Measurements from ENCODE around the gene SAMHD1. TPM values are rescaled to one million over a fixed set of nuclear protein-coding genes. Genes with fewer than 3 reads are reported as not detected.

SAMHD1 gene
- total RNA-seq, 4 donors from 2014 or later = 17.0 to 212 (median 66.0) TPM

GRCh38 chr20:36904690-36905089 is 46.8 kb downstream of the SAMHD1 start:
- H3K4me1 ChIP-seq = no peaks in the 10 kb centered on the region
- H3K36me3 ChIP-seq = peaks cover 3 to 100% (median 66%) of the 10 kb centered on the region in 3 donors
- H3K9me3 ChIP-seq = no peaks in the 10 kb centered on the region
- intact Hi-C loops (cut with DNase I) = no loop called here
- TF ChIP-seq, protein P1, sequence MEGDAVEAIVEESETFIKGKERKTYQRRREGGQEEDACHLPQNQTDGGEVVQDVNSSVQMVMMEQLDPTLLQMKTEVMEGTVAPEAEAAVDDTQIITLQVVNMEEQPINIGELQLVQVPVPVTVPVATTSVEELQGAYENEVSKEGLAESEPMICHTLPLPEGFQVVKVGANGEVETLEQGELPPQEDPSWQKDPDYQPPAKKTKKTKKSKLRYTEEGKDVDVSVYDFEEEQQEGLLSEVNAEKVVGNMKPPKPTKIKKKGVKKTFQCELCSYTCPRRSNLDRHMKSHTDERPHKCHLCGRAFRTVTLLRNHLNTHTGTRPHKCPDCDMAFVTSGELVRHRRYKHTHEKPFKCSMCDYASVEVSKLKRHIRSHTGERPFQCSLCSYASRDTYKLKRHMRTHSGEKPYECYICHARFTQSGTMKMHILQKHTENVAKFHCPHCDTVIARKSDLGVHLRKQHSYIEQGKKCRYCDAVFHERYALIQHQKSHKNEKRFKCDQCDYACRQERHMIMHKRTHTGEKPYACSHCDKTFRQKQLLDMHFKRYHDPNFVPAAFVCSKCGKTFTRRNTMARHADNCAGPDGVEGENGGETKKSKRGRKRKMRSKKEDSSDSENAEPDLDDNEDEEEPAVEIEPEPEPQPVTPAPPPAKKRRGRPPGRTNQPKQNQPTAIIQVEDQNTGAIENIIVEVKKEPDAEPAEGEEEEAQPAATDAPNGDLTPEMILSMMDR (IDR thresholded peaks at IDR 0.05) = no peak
- no peak for TF ChIP-seq POLR2A (IDR thresholded peaks at IDR 0.05)
- H3K27me3 ChIP-seq = no peaks in the 10 kb centered on the region
- H3K27ac ChIP-seq = no peak overlapping the region
- DNase-seq = no peak
- no peak overlapping the region for H3K4me3 ChIP-seq
- WGBS, 2 donors = 57 to 83% methylated on average over 1 to 2 of the region's 2 CpGs

GRCh38 chr20:36895036-36895435 is 56.5 kb downstream of the SAMHD1 start:
- Histone ChIP-seq H3K27me3 (no peaks in the 10 kb centered on the region), H3K9me3 (no peaks in the 10 kb centered on the region), H3K4me3 (no peak overlapping the region), H3K27ac (no peak overlapping the region), H3K4me1 (no peaks in the 10 kb centered on the region), H3K36me3 (peaks cover 0 to 100% (median 82%) of the 10 kb centered on the region in 3 donors)
- 80 to 81% methylated on average over 2 of the region's 2 CpGs for WGBS, 2 donors
- TF ChIP-seq, protein P1 (IDR thresholded peaks at IDR 0.05) = no peak
- TF ChIP-seq POLR2A (IDR thresholded peaks at IDR 0.05) = no peak
- intact Hi-C loops (cut with DNase I) = no loop called here
- DNase-seq = no peak

GRCh38 chr20:36893801-36894200 is 57.7 kb downstream of the SAMHD1 start:
- Histone ChIP-seq H3K36me3 (peaks cover 0 to 100% (median 73%) of the 10 kb centered on the region in 3 donors), H3K27ac (no peak overlapping the region), H3K9me3 (no peaks in the 10 kb centered on the region), H3K4me3 (no peak overlapping the region), H3K27me3 (no peaks in the 10 kb centered on the region), H3K4me1 (no peaks in the 10 kb centered on the region)
- intact Hi-C loops (cut with DNase I) = no loop called here
- TF ChIP-seq POLR2A (IDR thresholded peaks at IDR 0.05) = no peak
- TF ChIP-seq, protein P1 (IDR thresholded peaks at IDR 0.05) = no peak
- 90 to 95% methylated on average over 3 of the region's 3 CpGs for WGBS, 2 donors
- DNase-seq = no peak

DNA sequence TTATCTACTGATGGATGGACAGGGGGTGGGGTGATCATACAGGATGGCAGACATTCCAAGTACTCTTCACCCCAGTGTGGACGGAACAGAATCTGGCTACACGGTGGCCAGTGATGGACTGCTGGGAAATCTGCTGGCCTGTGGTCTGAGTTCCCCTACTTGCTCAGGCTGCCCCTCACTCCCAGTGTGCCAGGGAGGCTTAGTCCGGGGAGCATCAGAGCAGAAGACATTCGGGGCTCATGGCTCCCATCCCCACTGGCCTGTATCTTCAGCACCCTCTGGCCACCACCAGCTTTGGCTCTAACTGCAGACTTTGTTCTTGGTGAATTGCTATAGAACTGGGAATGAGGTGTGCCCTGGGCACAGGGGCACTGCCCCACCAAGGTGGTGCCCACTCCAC is 60.3 kb downstream of the SAMHD1 start:
- no peaks in the 10 kb centered on the region for H3K27me3 ChIP-seq
- no peak overlapping the region for H3K27ac ChIP-seq
- intact Hi-C loops (cut with DNase I) = no loop called here
- peaks cover 0 to 76% (median 49%) of the 10 kb centered on the region in 3 donors for H3K36me3 ChIP-seq
- DNase-seq = no peak
- H3K4me1 ChIP-seq = peaks cover 0 to 18% (median 9%) of the 10 kb centered on the region in 3 donors
- TF ChIP-seq, protein P1 (IDR thresholded peaks at IDR 0.05) = no peak
- no peak for TF ChIP-seq POLR2A (IDR thresholded peaks at IDR 0.05)
- WGBS, 2 donors = 91 to 100% methylated on average over 1 to 3 of the region's 4 CpGs
- H3K4me3 ChIP-seq = no peak overlapping the region
- H3K9me3 ChIP-seq = no peaks in the 10 kb centered on the region

GRCh38 chr20:36890586-36890985 is 60.9 kb downstream of the SAMHD1 start:
- H3K36me3 ChIP-seq = peaks cover 0 to 70% (median 42%) of the 10 kb centered on the region in 3 donors
- TF ChIP-seq, protein P1 (IDR thresholded peaks at IDR 0.05) = no peak
- no peak for TF ChIP-seq POLR2A (IDR thresholded peaks at IDR 0.05)
- intact Hi-C loops (cut with DNase I) = no loop called here
- H3K4me3 ChIP-seq = no peak overlapping the region
- H3K9me3 ChIP-seq = no peaks in the 10 kb centered on the region
- WGBS, 2 donors = 80 to 89% methylated on average over 8 to 9 of the region's 9 CpGs
- no peak for DNase-seq
- H3K27me3 ChIP-seq = no peaks in the 10 kb centered on the region
- peaks cover 0 to 18% (median 9%) of the 10 kb centered on the region in 3 donors for H3K4me1 ChIP-seq
- no peak overlapping the region for H3K27ac ChIP-seq

All from esophagus squamous epithelium (tissue), 5 donors.